Hepatocyte (in vitro differentiated cells): ENCODE measurements around the gene OBSCN.

Experiments used
- EZH2 ChIP-seq: fragments of 200-600 bp; sonication (generic); IDR thresholded peaks from 2 replicates; pipeline ENCODE4 v1.6.1; 2016; ENCODE audit warnings: antibody characterized with exemption, mild to moderate bottlenecking, borderline replicate concordance
- TF ChIP-seq, protein P1 (sequence below): fragments of 200-600 bp; sonication (generic); IDR thresholded peaks from 2 replicates; pipeline ENCODE4 v1.5.1; 2016; ENCODE audit warnings: antibody characterized with exemption, mild to moderate bottlenecking; ENCODE audit not compliant: poor library complexity

DNA sequence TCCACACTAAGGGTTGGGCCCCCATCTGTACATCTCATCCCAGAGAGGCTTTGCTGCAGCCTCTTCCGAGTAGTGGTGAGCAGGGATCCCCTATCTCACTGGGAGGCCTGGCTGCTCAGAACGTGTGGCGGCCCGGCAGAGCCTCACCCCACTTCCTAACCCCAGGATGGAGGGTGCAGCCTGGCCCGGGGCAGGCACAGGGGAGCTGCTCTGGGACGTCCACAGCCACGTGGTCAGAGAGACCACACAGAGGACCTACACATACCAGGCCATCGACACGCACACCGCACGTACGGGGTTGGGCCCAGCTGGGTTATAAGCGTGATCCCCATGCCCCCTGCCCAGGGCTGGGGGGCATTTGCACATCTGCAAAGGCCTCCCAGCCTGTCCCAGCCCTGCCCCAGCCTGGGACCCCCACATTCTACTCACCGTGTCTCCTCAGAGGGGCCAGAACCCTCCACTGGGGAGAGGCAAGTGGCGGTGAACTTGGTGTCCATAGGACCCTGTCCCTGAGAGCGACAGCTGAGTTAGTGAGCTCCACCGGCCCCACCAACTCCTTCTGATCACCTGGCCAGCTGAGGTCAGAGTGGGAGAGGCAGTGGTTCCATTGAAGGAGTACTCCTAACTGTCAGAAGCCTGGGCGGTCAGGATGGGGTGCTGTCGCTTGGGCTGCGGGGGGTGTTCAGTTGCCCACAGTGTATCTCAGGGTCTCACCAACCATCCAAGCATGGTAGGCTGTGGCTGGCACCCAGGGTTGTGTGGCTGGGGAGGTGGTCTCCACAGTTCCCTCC, 157.6 kb downstream of the OBSCN start:
- TF ChIP-seq, protein P1, sequence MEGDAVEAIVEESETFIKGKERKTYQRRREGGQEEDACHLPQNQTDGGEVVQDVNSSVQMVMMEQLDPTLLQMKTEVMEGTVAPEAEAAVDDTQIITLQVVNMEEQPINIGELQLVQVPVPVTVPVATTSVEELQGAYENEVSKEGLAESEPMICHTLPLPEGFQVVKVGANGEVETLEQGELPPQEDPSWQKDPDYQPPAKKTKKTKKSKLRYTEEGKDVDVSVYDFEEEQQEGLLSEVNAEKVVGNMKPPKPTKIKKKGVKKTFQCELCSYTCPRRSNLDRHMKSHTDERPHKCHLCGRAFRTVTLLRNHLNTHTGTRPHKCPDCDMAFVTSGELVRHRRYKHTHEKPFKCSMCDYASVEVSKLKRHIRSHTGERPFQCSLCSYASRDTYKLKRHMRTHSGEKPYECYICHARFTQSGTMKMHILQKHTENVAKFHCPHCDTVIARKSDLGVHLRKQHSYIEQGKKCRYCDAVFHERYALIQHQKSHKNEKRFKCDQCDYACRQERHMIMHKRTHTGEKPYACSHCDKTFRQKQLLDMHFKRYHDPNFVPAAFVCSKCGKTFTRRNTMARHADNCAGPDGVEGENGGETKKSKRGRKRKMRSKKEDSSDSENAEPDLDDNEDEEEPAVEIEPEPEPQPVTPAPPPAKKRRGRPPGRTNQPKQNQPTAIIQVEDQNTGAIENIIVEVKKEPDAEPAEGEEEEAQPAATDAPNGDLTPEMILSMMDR, result no peak
- TF ChIP-seq EZH2, result no peak
